Activated effector memory CD4-positive, alpha-beta T cell treated with Interleukin-2 at 50 U/mL for 16 hours (primary cell): ENCODE results near the gene GPR162.
"Not testable (repeated sequence)": the region's sequence is repeated elsewhere in the genome, so short reads cannot be mapped to it uniquely, and the experiment has no call there.

ENCODE experiments used
- DNase-seq: peaks from one replicate; pipeline ENCODE4 v3.0.0-alpha.2; 2020

The GPR162 gene

GRCh38 chr12:6860116-6860515, 38.5 kb downstream of the GPR162 start:
- no peak for DNase-seq

GRCh38 chr12:6860942-6861341, 39.3 kb downstream of the GPR162 start:
- no peak for DNase-seq

GRCh38 chr12:6861391-6861790, 39.8 kb downstream of the GPR162 start:
- DNase-seq: no peak

GRCh38 chr12:6863033-6863432, 41.4 kb downstream of the GPR162 start:
- no peak for DNase-seq

- no peak for DNase-seq
Observed at GRCh38 chr12:6863586-6864321, 42.1 kb downstream of the GPR162 start.

- not testable (repeated sequence) for DNase-seq
Observed at GRCh38 chr12:6865307-6865706, 43.7 kb downstream of the GPR162 start.

- no peak for DNase-seq
Observed at GRCh38 chr12:6866163-6866919, 44.7 kb downstream of the GPR162 start.

- DNase-seq: no peak
Observed at GRCh38 chr12:6866920-6867412, 45.3 kb downstream of the GPR162 start.

GRCh38 chr12:6867413-6868210, 46.0 kb downstream of the GPR162 start, which contains the start of gene TPI1:
TSS of gene TPI1 (plus strand) at chr12:6867531. CDS start at chr12:6867567, 36 bp downstream.
- peak; percentile 66 for DNase-seq

- DNase-seq: no peak
Observed at GRCh38 chr12:6868211-6869048, 46.8 kb downstream of the GPR162 start.

- peak; percentile 75 for DNase-seq
Observed at GRCh38 chr12:6869049-6870021, 47.7 kb downstream of the GPR162 start.

GRCh38 chr12:6870304-6870703, 48.7 kb downstream of the GPR162 start:
- not testable (repeated sequence) for DNase-seq

- DNase-seq: no peak
Observed at GRCh38 chr12:6871052-6871957, 49.7 kb downstream of the GPR162 start.

- peak; percentile 77 for DNase-seq
Observed at GRCh38 chr12:6872073-6873048, 50.7 kb downstream of the GPR162 start.

- DNase-seq: peak; percentile 99
Observed at GRCh38 chr12:6873094-6874014, 51.7 kb downstream of the GPR162 start, which contains the start of gene SPSB2. TSS of gene SPSB2 (minus strand) at chr12:6873303. CDS start at chr12:6872901, 402 bp downstream.

GRCh38 chr12:6874015-6874368, 52.4 kb downstream of the GPR162 start:
- not testable (repeated sequence) for DNase-seq
